ENCODE results near the gene DDB1.

DNA sequence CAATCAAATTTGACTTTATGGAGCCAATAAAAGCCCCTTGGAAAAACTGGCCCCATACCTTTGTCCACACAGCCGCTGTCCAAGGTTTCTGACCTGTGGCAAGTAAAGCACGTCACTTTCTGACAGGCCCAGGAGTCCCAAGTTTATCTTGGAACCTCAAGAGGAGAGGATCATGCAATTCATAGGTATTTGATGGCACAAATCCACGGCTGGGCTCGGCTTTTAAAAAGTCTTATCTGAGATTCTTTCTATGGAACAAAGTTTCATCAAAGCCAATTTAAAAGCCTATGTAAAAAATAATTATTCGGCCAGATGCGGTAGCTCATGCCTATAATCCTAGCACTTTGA is 42.8 kb upstream of the DDB1 start:
- TF ChIP-seq, protein P1, sequence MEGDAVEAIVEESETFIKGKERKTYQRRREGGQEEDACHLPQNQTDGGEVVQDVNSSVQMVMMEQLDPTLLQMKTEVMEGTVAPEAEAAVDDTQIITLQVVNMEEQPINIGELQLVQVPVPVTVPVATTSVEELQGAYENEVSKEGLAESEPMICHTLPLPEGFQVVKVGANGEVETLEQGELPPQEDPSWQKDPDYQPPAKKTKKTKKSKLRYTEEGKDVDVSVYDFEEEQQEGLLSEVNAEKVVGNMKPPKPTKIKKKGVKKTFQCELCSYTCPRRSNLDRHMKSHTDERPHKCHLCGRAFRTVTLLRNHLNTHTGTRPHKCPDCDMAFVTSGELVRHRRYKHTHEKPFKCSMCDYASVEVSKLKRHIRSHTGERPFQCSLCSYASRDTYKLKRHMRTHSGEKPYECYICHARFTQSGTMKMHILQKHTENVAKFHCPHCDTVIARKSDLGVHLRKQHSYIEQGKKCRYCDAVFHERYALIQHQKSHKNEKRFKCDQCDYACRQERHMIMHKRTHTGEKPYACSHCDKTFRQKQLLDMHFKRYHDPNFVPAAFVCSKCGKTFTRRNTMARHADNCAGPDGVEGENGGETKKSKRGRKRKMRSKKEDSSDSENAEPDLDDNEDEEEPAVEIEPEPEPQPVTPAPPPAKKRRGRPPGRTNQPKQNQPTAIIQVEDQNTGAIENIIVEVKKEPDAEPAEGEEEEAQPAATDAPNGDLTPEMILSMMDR (IDR thresholded peaks at IDR 0.05), result no peak
- no peak for TF ChIP-seq POLR2A (IDR thresholded peaks at IDR 0.05)
